HG02973 (cell line): ENCODE measurements around the gene ZNF891.

Source experiments
- ATAC-seq: cut with Tn5 transposase; IDR thresholded peaks from one replicate; pipeline ENCODE4 v1.9.1; 2021; ENCODE audit warnings: moderate library complexity; ENCODE audit not compliant: unreplicated experiment

The ZNF891 gene

GRCh38 chr12:133130038-133130807, at the start of gene ZNF891, which contains the start of gene ZNF10:
TSS of gene ZNF891 (minus strand) at chr12:133130274. CDS start at chr12:133121918, 8,356 bp downstream.
TSS of gene ZNF10 (plus strand) at chr12:133130627. CDS start at chr12:133144493, 13,866 bp downstream.
- peak; percentile 88 for ATAC-seq

- ATAC-seq: no peak
Observed at GRCh38 chr12:133174901-133175300, 44.8 kb upstream of the ZNF891 start.

GRCh38 chr12:133172491-133172890, 42.4 kb upstream of the ZNF891 start:
- ATAC-seq: no peak

- no peak for ATAC-seq
Observed at GRCh38 chr12:133165776-133166175, 35.7 kb upstream of the ZNF891 start.

GRCh38 chr12:133156125-133156690, 26.1 kb upstream of the ZNF891 start:
- ATAC-seq: no peak

- ATAC-seq: no peak
Observed at GRCh38 chr12:133145981-133146380, 15.9 kb upstream of the ZNF891 start.

GRCh38 chr12:133135747-133136146, 5.7 kb upstream of the ZNF891 start:
- ATAC-seq: no peak

- peak; percentile 3 for ATAC-seq
Observed at GRCh38 chr12:133130808-133131128, 694 bp upstream of the ZNF891 start.

- peak; percentile 5 for ATAC-seq
Observed at GRCh38 chr12:133129368-133130037, 571 bp downstream of the ZNF891 start.

GRCh38 chr12:133124674-133125073, 5.4 kb downstream of the ZNF891 start:
- no peak for ATAC-seq

- no peak for ATAC-seq
Observed at GRCh38 chr12:133120385-133121191, 9.5 kb downstream of the ZNF891 start.

- ATAC-seq: no peak
Observed at GRCh38 chr12:133108150-133108549, 21.9 kb downstream of the ZNF891 start.

GRCh38 chr12:133107121-133107520, 23.0 kb downstream of the ZNF891 start:
- ATAC-seq: no peak

- ATAC-seq: no peak
Observed at GRCh38 chr12:133106253-133106652, 23.8 kb downstream of the ZNF891 start.

- no peak for ATAC-seq
Observed at GRCh38 chr12:133105620-133106019, 24.5 kb downstream of the ZNF891 start.

- ATAC-seq: no peak
Observed at GRCh38 chr12:133083345-133083744, 46.7 kb downstream of the ZNF891 start.

GRCh38 chr12:133081159-133081780, 48.8 kb downstream of the ZNF891 start:
- ATAC-seq: no peak

GRCh38 chr12:133080368-133081158, 49.5 kb downstream of the ZNF891 start, which contains the start of gene ZNF140:
TSS of gene ZNF140 (plus strand) at chr12:133080923. CDS start at chr12:133081321, 398 bp downstream.
- peak; percentile 64 for ATAC-seq

- peak; percentile 74 for ATAC-seq
Observed at GRCh38 chr12:133080026-133080367, 50.1 kb downstream of the ZNF891 start.

GRCh38 chr12:133073836-133074235, 56.2 kb downstream of the ZNF891 start:
- ATAC-seq: no peak
